Measurements from ENCODE around the gene CENPA. TPM values are rescaled to one million over a fixed set of nuclear protein-coding genes. Genes with fewer than 3 reads are reported as not detected.

CENPA gene
- total and polyA plus RNA-seq, 2 of the 13 experiments (the other 11 are each of a cell fraction or from before 2014, with no cell fraction given): 28.5 to 38.5 TPM

DNA sequence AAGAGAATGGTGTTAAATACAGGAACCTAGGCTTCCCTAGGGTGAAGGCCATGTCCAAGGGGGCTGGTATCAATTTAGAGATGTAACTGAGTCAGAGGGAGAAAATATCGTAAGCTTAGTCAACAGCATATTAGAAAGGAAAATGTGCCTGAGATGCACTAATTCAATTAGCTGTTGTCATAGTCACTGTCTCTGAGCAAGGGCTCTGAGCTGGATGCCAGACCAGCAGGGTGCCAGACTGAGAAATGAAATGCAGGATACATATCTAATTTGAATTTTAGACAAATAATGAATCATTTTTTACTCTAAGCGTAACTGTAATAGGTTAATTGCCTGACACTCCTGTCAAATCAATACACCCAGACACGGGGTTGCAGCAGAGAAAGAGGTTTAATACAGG, 33.2 kb upstream of the CENPA start:
- ChIA-PET CTCF (ENCODE audit: low intra/inter-chr PET ratio, low total read pairs) (no interaction called here), POLR2A (no interaction called here)
- no peak overlapping the region for H3K4me2 ChIP-seq (ENCODE audit: low read depth, low read length)
- FAIRE-seq: no peak
- ATAC-seq: no peak
- H3K27me3 ChIP-seq (ENCODE audit: control insufficient read depth in 1 of 2, insufficient read depth in 2 of 2, low read length in 2 of 2): peaks cover 0 to 2% of the 10 kb centered on the region in 2 experiments; a peak in 1 of 5 replicates
- peaks cover 40% of the 10 kb centered on the region for H3K4me1 ChIP-seq (ENCODE audit: insufficient read depth, low read length)
- H3K4me3 ChIP-seq (replicated peaks in 1 of 3; ENCODE audit: insufficient read depth in 1 of 3, low read depth in 2 of 3, low read length in 3 of 3): no peak overlapping the region
- DNase-seq (ENCODE audit: low spot score): no peak
- peaks cover 4% of the 10 kb centered on the region; the same call in 1 of the 2 replicates for H3K9me3 ChIP-seq (ENCODE audit: low read length)
- intact Hi-C loops (cut with micrococcal nuclease; ENCODE audit: unreplicated experiment): no loop called here
- H3K27ac ChIP-seq (ENCODE audit: extremely low read length, insufficient read depth, low read length): no peak overlapping the region
- in situ Hi-C loops (cut with HindIII; ENCODE audit: extremely low pct_ligation_motif_present, low pct_unique_long_range_greater_than_20kb): no loop called here
- no peak overlapping the region for H2AFZ ChIP-seq (ENCODE audit: low read length)
- H4K20me1 ChIP-seq (ENCODE audit: insufficient read depth, low read length): no peaks in the 10 kb centered on the region
- H3K9ac ChIP-seq (ENCODE audit: insufficient read depth, low read depth, low read length): no peak overlapping the region
- H3K36me3 ChIP-seq (replicated peaks in 1 of 2; ENCODE audit: control insufficient read depth in 1 of 2, insufficient read depth in 2 of 2, low read length in 2 of 2): no peaks in the 10 kb centered on the region
- no peaks in the 10 kb centered on the region for H3K79me2 ChIP-seq (ENCODE audit: insufficient read depth, low read length)
- TF ChIP-seq JUNB (CRISPR knock-in tag; IDR thresholded peaks at IDR 0.05; ENCODE audit: borderline replicate concordance) (no peak), GABPB1 (CRISPR knock-in tag; IDR thresholded peaks at IDR 0.05) (no peak), THYN1 (CRISPR knock-in tag; IDR thresholded peaks at IDR 0.05; ENCODE audit: borderline replicate concordance, low read depth) (no peak)
- TF ChIP-seq, protein P1, sequence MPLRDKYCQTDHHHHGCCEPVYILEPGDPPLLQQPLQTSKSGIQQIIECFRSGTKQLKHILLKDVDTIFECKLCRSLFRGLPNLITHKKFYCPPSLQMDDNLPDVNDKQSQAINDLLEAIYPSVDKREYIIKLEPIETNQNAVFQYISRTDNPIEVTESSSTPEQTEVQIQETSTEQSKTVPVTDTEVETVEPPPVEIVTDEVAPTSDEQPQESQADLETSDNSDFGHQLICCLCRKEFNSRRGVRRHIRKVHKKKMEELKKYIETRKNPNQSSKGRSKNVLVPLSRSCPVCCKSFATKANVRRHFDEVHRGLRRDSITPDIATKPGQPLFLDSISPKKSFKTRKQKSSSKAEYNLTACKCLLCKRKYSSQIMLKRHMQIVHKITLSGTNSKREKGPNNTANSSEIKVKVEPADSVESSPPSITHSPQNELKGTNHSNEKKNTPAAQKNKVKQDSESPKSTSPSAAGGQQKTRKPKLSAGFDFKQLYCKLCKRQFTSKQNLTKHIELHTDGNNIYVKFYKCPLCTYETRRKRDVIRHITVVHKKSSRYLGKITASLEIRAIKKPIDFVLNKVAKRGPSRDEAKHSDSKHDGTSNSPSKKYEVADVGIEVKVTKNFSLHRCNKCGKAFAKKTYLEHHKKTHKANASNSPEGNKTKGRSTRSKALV (CRISPR knock-in tag; IDR thresholded peaks at IDR 0.05): no peak
- WGBS (ENCODE audit: low lambda C conversion rate): 68% methylated on average over 3 of the region's 3 CpGs
- no TSS peak for BruUV-seq (replicated peaks)

DNA sequence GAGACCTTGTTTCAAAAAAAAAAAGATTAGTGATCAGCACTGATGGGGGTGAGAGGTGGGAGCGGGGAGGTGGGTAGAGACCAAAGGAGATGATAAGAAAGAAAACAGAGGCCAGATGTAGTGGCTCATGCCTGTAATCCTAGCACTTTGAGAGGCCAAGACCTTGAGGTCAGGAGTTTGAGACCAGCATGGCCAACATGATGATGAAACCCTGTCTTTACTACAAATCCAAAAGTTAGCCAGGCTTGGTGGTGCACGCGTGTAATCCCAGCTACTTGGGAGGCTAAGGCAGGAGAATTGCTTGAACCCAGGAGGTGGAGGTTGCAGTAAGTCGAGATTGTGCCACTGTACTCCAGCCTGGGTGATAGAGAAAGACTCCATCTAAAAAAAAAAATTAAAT, 31.3 kb upstream of the CENPA start:
- Histone ChIP-seq H3K79me2 (ENCODE audit: insufficient read depth, low read length) (no peaks in the 10 kb centered on the region), H3K36me3 (replicated peaks in 1 of 2; ENCODE audit: control insufficient read depth in 1 of 2, insufficient read depth in 2 of 2, low read length in 2 of 2) (no peaks in the 10 kb centered on the region), H3K9ac (ENCODE audit: insufficient read depth, low read depth, low read length) (no peak overlapping the region), H3K4me3 (replicated peaks in 1 of 3; ENCODE audit: insufficient read depth in 1 of 3, low read depth in 2 of 3, low read length in 3 of 3) (no peak overlapping the region), H3K27ac (ENCODE audit: extremely low read length, insufficient read depth, low read length) (no peak overlapping the region), H4K20me1 (ENCODE audit: insufficient read depth, low read length) (no peaks in the 10 kb centered on the region), H3K4me1 (ENCODE audit: insufficient read depth, low read length) (peaks cover 51% of the 10 kb centered on the region), H3K4me2 (ENCODE audit: low read depth, low read length) (no peak overlapping the region), H3K9me3 (ENCODE audit: low read length) (peaks cover 4% of the 10 kb centered on the region; the same call in 1 of the 2 replicates), H3K27me3 (ENCODE audit: control insufficient read depth in 1 of 2, insufficient read depth in 2 of 2, low read length in 2 of 2) (no peaks in the 10 kb centered on the region), H2AFZ (ENCODE audit: low read length) (no peak overlapping the region)
- in situ Hi-C loops (cut with HindIII; ENCODE audit: extremely low pct_ligation_motif_present, low pct_unique_long_range_greater_than_20kb): no loop called here
- FAIRE-seq: no peak
- POLR2A ChIA-PET: no interaction called here
- no peak for ATAC-seq
- no peak for DNase-seq (ENCODE audit: low spot score)
- CTCF ChIA-PET (ENCODE audit: low intra/inter-chr PET ratio, low total read pairs): no interaction called here
- WGBS (ENCODE audit: low lambda C conversion rate): 74% methylated on average over 4 of the region's 4 CpGs
- BruUV-seq (replicated peaks): no TSS peak
- intact Hi-C loops (cut with micrococcal nuclease; ENCODE audit: unreplicated experiment): no loop called here
- no peak for TF ChIP-seq ZNF777 (CRISPR knock-in tag; IDR thresholded peaks at IDR 0.05)
- no peak for TF ChIP-seq MIER2 (CRISPR knock-in tag; IDR thresholded peaks at IDR 0.05)
- TF ChIP-seq ZNF468 (CRISPR knock-in tag; IDR thresholded peaks at IDR 0.05): no peak
- no peak for TF ChIP-seq ZNF768 (CRISPR knock-in tag; IDR thresholded peaks at IDR 0.05)
- no peak for TF ChIP-seq TP53 (CRISPR knock-in tag; conservative IDR thresholded peaks at IDR 0.05)
- TF ChIP-seq ZBTB8A (CRISPR knock-in tag; IDR thresholded peaks at IDR 0.05; ENCODE audit: borderline replicate concordance, low read depth): no peak
- no peak for TF ChIP-seq SNAI1 (CRISPR knock-in tag; IDR thresholded peaks at IDR 0.05; ENCODE audit: borderline replicate concordance)
- TF ChIP-seq, protein P2, sequence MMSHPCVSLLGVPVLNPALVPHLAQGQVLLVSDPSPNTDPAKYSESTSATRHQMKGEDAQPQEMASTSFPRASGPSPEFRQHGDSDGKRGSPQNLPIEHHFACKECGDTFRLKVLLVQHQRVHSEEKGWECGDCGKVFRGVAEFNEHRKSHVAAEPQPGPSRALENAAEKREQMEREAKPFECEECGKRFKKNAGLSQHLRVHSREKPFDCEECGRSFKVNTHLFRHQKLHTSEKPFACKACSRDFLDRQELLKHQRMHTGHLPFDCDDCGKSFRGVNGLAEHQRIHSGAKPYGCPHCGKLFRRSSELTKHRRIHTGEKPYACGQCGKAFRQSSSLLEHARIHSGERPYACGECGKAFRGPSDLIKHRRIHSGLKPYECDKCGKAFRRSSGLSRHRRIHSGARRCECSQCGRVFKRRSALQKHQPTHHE (CRISPR knock-in tag; IDR thresholded peaks at IDR 0.05; ENCODE audit: borderline replicate concordance): no peak
- TF ChIP-seq ZNF552 (CRISPR knock-in tag; IDR thresholded peaks at IDR 0.05; ENCODE audit: borderline replicate concordance): no peak

All from HepG2 (cell line).